Large intestine (tissue), 3 donors: ENCODE data around the gene PPP1R13B. TPM values are rescaled to one million over a fixed set of nuclear protein-coding genes. Genes with fewer than 3 reads are reported as not detected.

Source experiments
- DNase-seq, 2 donors: peaks; one replicate each; pipeline versions ENCODE4 v3.0.0 to v3.0.0-alpha.2; 2013
- H3K27ac ChIP-seq: one replicate; pipeline ENCODE4 v1.5.1; 2013; ENCODE audit warnings: low read length
- H3K27me3 ChIP-seq: 2 replicates; pipeline ENCODE4 v1.6.1; 2013; ENCODE audit warnings: low read length; ENCODE audit not compliant: control insufficient read depth, insufficient read depth
- H3K36me3 ChIP-seq: 2 replicates; pipeline ENCODE4 v1.6.1; 2013; ENCODE audit warnings: low read length; ENCODE audit not compliant: control insufficient read depth, insufficient read depth
- H3K4me1 ChIP-seq: one replicate; pipeline ENCODE4 v1.6.1; 2013; ENCODE audit warnings: low read length; ENCODE audit not compliant: control insufficient read depth, insufficient read depth
- H3K4me3 ChIP-seq: one replicate; pipeline ENCODE4 v1.5.1; 2013; ENCODE audit warnings: low read length
- H3K9me3 ChIP-seq: one replicate; pipeline ENCODE4 v1.6.1; 2013; ENCODE audit warnings: mild to moderate bottlenecking, low read depth, low read length, moderate library complexity; ENCODE audit not compliant: control insufficient read depth
- WGBS: methylation state at CpG from one replicate; pipeline ENCODE4 v1.1.5; 2013; ENCODE audit warnings: low lambda C conversion rate; ENCODE audit not compliant: insufficient coverage; 5-methylcytosine and 5-hydroxymethylcytosine counted together
- polyA plus RNA-seq: library from polyadenylated mRNA; unstranded; fragments of 120-200 nt; gene quantifications from one replicate; pipeline ENCODE4 v1.2.1, GENCODE V29; 2013

The PPP1R13B gene
- polyA plus RNA-seq, 1 donor, result 29.7 TPM

GRCh38 chr14:103705504-103706284, 141.7 kb downstream of the PPP1R13B start:
- no CpG with 5 or more reads among the region's 28 CpGs for WGBS
- Histone ChIP-seq H3K4me1 (peaks cover 7% of the 10 kb centered on the region), H3K9me3 (no peaks in the 10 kb centered on the region), H3K27ac (no peak overlapping the region), H3K27me3 (no peaks in the 10 kb centered on the region), H3K4me3 (no peak overlapping the region), H3K36me3 (peaks cover 75% of the 10 kb centered on the region)
- no peak for DNase-seq

GRCh38 chr14:103705118-103705503, 142.3 kb downstream of the PPP1R13B start:
- Histone ChIP-seq H3K27ac (no peak overlapping the region), H3K4me1 (peaks cover 11% of the 10 kb centered on the region), H3K36me3 (peaks cover 79% of the 10 kb centered on the region), H3K4me3 (no peak overlapping the region), H3K9me3 (no peaks in the 10 kb centered on the region), H3K27me3 (no peaks in the 10 kb centered on the region)
- WGBS, result no CpG with 5 or more reads among the region's 15 CpGs
- DNase-seq, result no peak

DNA sequence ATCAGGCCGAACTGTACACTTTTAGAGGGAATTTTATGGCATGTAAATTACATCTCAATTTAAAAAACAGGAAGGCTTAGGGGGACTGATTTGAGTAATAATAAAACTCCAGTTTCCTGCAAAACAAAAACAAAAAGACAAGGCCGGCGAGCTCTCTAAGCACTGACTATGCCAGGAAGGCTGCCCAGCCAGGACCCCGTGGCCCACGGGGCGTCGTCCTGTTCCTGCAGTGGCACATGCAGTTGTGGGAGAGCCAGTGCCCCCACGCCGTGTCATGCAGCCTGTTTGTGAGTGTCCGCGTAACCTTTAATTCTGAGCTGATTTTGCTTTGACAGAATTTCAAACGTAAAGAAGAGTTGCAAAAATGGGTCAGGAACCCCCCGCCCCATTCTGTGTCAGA, 142.7 kb downstream of the PPP1R13B start:
- no peak for DNase-seq
- Histone ChIP-seq H3K27ac (no peak overlapping the region), H3K9me3 (no peaks in the 10 kb centered on the region), H3K27me3 (no peaks in the 10 kb centered on the region), H3K4me1 (peaks cover 12% of the 10 kb centered on the region), H3K4me3 (no peak overlapping the region), H3K36me3 (peaks cover 78% of the 10 kb centered on the region)
- 95% methylated on average over 4 of the region's 13 CpGs for WGBS

- H3K4me1 ChIP-seq, result peaks cover 12% of the 10 kb centered on the region
- peaks cover 81% of the 10 kb centered on the region for H3K36me3 ChIP-seq
- no CpG with 5 or more reads among the region's 24 CpGs for WGBS
- DNase-seq, result no peak
- no peaks in the 10 kb centered on the region for H3K27me3 ChIP-seq
- H3K4me3 ChIP-seq, result no peak overlapping the region
- no peaks in the 10 kb centered on the region for H3K9me3 ChIP-seq
- no peak overlapping the region for H3K27ac ChIP-seq
Observed at GRCh38 chr14:103703433-103704385, 143.7 kb downstream of the PPP1R13B start.

DNA sequence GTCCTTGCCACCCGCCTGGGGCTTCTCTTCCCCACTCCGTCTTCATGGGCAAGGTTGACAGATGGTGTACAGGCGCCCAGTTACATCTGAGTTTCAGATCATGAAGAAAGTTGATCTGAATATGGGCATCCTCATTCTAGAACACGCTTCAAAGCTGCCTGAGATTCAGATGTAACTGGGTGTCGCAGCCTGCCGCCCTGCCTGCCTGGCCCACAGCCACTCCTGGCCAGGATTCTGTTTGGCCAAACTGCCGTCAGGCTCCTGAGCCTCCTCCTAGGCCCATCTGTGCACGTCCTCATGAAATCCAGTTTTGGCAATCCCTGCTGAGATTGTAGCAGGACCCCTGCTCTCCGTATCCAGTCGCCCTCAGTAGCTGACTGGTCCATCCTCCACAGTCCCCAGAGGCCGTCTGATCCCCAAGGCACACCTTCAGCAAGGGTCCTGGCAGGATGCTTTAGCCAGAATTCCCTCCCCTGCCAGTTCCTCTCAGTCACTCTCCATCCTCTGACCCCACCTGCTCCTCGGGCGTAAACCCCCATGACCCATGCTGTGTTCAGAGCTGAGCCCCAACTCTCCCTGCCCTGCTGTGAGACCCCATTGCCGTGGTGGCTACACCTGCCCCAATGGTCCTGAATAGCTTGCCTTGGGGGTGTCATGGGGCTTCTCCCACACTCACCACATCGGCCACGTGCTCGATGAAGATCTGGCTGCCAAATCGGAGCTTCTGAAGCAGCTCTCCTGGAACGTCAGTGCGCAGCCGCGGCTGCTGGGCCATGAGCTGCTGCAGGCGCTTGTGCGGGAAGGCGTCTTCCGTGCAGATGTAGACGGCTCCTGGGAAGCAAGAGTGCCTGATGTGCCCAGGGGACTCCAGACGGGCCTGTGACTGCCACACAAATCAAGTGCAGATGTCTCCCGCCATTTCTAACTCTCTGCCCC, 144.6 kb downstream of the PPP1R13B start:
- no peak for DNase-seq
- no CpG with 5 or more reads among the region's 29 CpGs for WGBS
- H3K9me3 ChIP-seq, result no peaks in the 10 kb centered on the region
- peaks cover 12% of the 10 kb centered on the region for H3K4me1 ChIP-seq
- no peak overlapping the region for H3K27ac ChIP-seq
- no peaks in the 10 kb centered on the region for H3K27me3 ChIP-seq
- peaks cover 83% of the 10 kb centered on the region for H3K36me3 ChIP-seq
- H3K4me3 ChIP-seq, result no peak overlapping the region

GRCh38 chr14:103702095-103702494, 145.3 kb downstream of the PPP1R13B start:
- DNase-seq, result no peak
- Histone ChIP-seq H3K36me3 (peaks cover 86% of the 10 kb centered on the region), H3K4me1 (peaks cover 12% of the 10 kb centered on the region), H3K4me3 (no peak overlapping the region), H3K9me3 (no peaks in the 10 kb centered on the region), H3K27me3 (no peaks in the 10 kb centered on the region), H3K27ac (no peak overlapping the region)
- WGBS, result no CpG with 5 or more reads among the region's 5 CpGs

GRCh38 chr14:103700753-103701490, 146.5 kb downstream of the PPP1R13B start:
- peaks cover 76% of the 10 kb centered on the region for H3K36me3 ChIP-seq
- peak overlapping the region; percentile 72 for H3K27ac ChIP-seq
- 90% methylated on average over 2 of the region's 21 CpGs for WGBS
- no peaks in the 10 kb centered on the region for H3K9me3 ChIP-seq
- H3K4me3 ChIP-seq, result no peak overlapping the region
- no peaks in the 10 kb centered on the region for H3K27me3 ChIP-seq
- H3K4me1 ChIP-seq, result peaks cover 14% of the 10 kb centered on the region
- no peak for DNase-seq

- no peaks in the 10 kb centered on the region for H3K9me3 ChIP-seq
- peaks cover 77% of the 10 kb centered on the region for H3K36me3 ChIP-seq
- no peak overlapping the region for H3K4me3 ChIP-seq
- WGBS, result no CpG with 5 or more reads among the region's 25 CpGs
- H3K27ac ChIP-seq, result peak overlapping the region; percentile 72
- H3K27me3 ChIP-seq, result no peaks in the 10 kb centered on the region
- peak; percentile 76 to 86 for DNase-seq
- peaks cover 14% of the 10 kb centered on the region for H3K4me1 ChIP-seq
Observed at GRCh38 chr14:103699901-103700752, 147.2 kb downstream of the PPP1R13B start.

GRCh38 chr14:103699261-103699661, 148.1 kb downstream of the PPP1R13B start:
- no peaks in the 10 kb centered on the region for H3K9me3 ChIP-seq
- no peak overlapping the region for H3K4me3 ChIP-seq
- H3K27ac ChIP-seq, result no peak overlapping the region
- no peak for DNase-seq
- H3K27me3 ChIP-seq, result no peaks in the 10 kb centered on the region
- H3K36me3 ChIP-seq, result peaks cover 76% of the 10 kb centered on the region
- peaks cover 14% of the 10 kb centered on the region for H3K4me1 ChIP-seq
- 94% methylated on average over 3 of the region's 17 CpGs for WGBS
